ENCODE measurements around the gene REN. TPM values are rescaled to one million over a fixed set of nuclear protein-coding genes. Genes with fewer than 3 reads are reported as not detected.

REN gene
- total RNA-seq, 1 donor from 2014 or later: not detected

GRCh38 chr1:204161609-204162493, 4.3 kb downstream of the REN start:
- no peaks in the 10 kb centered on the region for H3K36me3 Mint-ChIP-seq (ENCODE audit: insufficient read depth)
- no peak for TF ChIP-seq CTCF (IDR thresholded peaks at IDR 0.05; ENCODE audit: unreplicated experiment)
- H3K27ac Mint-ChIP-seq: no peak overlapping the region
- H3K4me3 Mint-ChIP-seq (ENCODE audit: low read depth): no peak overlapping the region
- no peak for DNase-seq (ENCODE audit: low spot score, unreplicated experiment)
- peaks cover 21% of the 10 kb centered on the region for H3K27me3 Mint-ChIP-seq
- no peaks in the 10 kb centered on the region for H3K9me3 Mint-ChIP-seq (ENCODE audit: low read depth)
- peaks cover 2% of the 10 kb centered on the region for H3K4me1 Mint-ChIP-seq (ENCODE audit: low read depth)

- Mint-ChIP-seq H3K36me3 (ENCODE audit: insufficient read depth) (no peaks in the 10 kb centered on the region), H3K9me3 (ENCODE audit: low read depth) (no peaks in the 10 kb centered on the region), H3K4me1 (ENCODE audit: low read depth) (peaks cover 2% of the 10 kb centered on the region), H3K4me3 (ENCODE audit: low read depth) (no peak overlapping the region), H3K27me3 (peaks cover 37% of the 10 kb centered on the region), H3K27ac (no peak overlapping the region)
- DNase-seq (ENCODE audit: low spot score, unreplicated experiment): no peak
- TF ChIP-seq CTCF (IDR thresholded peaks at IDR 0.05; ENCODE audit: unreplicated experiment): no peak
Measured at GRCh38 chr1:204157962-204158361, 8.2 kb downstream of the REN start.

GRCh38 chr1:204155881-204156280, 10.3 kb downstream of the REN start:
- no peak overlapping the region for H3K4me3 Mint-ChIP-seq (ENCODE audit: low read depth)
- no peaks in the 10 kb centered on the region for H3K36me3 Mint-ChIP-seq (ENCODE audit: insufficient read depth)
- no peaks in the 10 kb centered on the region for H3K9me3 Mint-ChIP-seq (ENCODE audit: low read depth)
- no peak for TF ChIP-seq CTCF (IDR thresholded peaks at IDR 0.05; ENCODE audit: unreplicated experiment)
- H3K4me1 Mint-ChIP-seq (ENCODE audit: low read depth): no peaks in the 10 kb centered on the region
- no peak overlapping the region for H3K27ac Mint-ChIP-seq
- no peak for DNase-seq (ENCODE audit: low spot score, unreplicated experiment)
- H3K27me3 Mint-ChIP-seq: peaks cover 32% of the 10 kb centered on the region

- H3K27me3 Mint-ChIP-seq: peaks cover 34% of the 10 kb centered on the region
- H3K36me3 Mint-ChIP-seq (ENCODE audit: insufficient read depth): no peaks in the 10 kb centered on the region
- H3K4me1 Mint-ChIP-seq (ENCODE audit: low read depth): no peaks in the 10 kb centered on the region
- no peak for TF ChIP-seq CTCF (IDR thresholded peaks at IDR 0.05; ENCODE audit: unreplicated experiment)
- H3K4me3 Mint-ChIP-seq (ENCODE audit: low read depth): no peak overlapping the region
- DNase-seq (ENCODE audit: low spot score, unreplicated experiment): no peak
- no peak overlapping the region for H3K27ac Mint-ChIP-seq
- H3K9me3 Mint-ChIP-seq (ENCODE audit: low read depth): no peaks in the 10 kb centered on the region
Measured at GRCh38 chr1:204154568-204155255, 11.4 kb downstream of the REN start.

- no peak for DNase-seq (ENCODE audit: low spot score, unreplicated experiment)
- H3K9me3 Mint-ChIP-seq (ENCODE audit: low read depth): no peaks in the 10 kb centered on the region
- peaks cover 37% of the 10 kb centered on the region for H3K27me3 Mint-ChIP-seq
- no peaks in the 10 kb centered on the region for H3K36me3 Mint-ChIP-seq (ENCODE audit: insufficient read depth)
- no peak overlapping the region for H3K27ac Mint-ChIP-seq
- TF ChIP-seq CTCF (IDR thresholded peaks at IDR 0.05; ENCODE audit: unreplicated experiment): no peak
- H3K4me1 Mint-ChIP-seq (ENCODE audit: low read depth): no peaks in the 10 kb centered on the region
- no peak overlapping the region for H3K4me3 Mint-ChIP-seq (ENCODE audit: low read depth)
Measured at GRCh38 chr1:204153667-204154066, 12.5 kb downstream of the REN start.
